Lung (tissue), 12 donors: Measurements from ENCODE around the gene SAFB. TPM values are rescaled to one million over a fixed set of nuclear protein-coding genes. Genes with fewer than 3 reads are reported as not detected.

Source experiments
- ATAC-seq: fragments of 200-7000 bp; cut with Tn5 transposase; one replicate; pipeline ENCODE4 v1.9.1; 2020; ENCODE audit warnings: moderate number of reproducible peaks; ENCODE audit not compliant: insufficient read depth, low FRiP score
- DNase-seq, 3 donors: peaks; one replicate each; pipeline ENCODE4 v3.0.0-alpha.2; 2013 to 2017
- H3K27ac ChIP-seq, 2 donors: one replicate each; pipeline ENCODE4 v1.5.1; 2013; ENCODE audit warnings: mild to moderate bottlenecking in 2 of 2, moderate library complexity in 2 of 2, control low read depth in 1 of 2, inconsistent platforms in 1 of 2, low read depth in 1 of 2, low read length in 1 of 2
- H3K27me3 ChIP-seq, 3 donors: one replicate each; pipeline ENCODE4 v1.5.1; 2013; ENCODE audit warnings: low read length in 2 of 3; ENCODE audit not compliant: control insufficient read depth in 3 of 3, insufficient read depth in 3 of 3
- H3K36me3 ChIP-seq, 4 donors: one replicate each; pipeline ENCODE4 v1.5.1; 2013; ENCODE audit warnings: low read length in 4 of 4, mild to moderate bottlenecking in 1 of 4, moderate library complexity in 1 of 4; ENCODE audit not compliant: control insufficient read depth in 4 of 4, insufficient read depth in 4 of 4
- H3K4me1 ChIP-seq, 5 donors: one replicate each; pipeline ENCODE4 v1.5.1; 2013; ENCODE audit warnings: low read length in 5 of 5, mild to moderate bottlenecking in 2 of 5, moderate library complexity in 1 of 5; ENCODE audit not compliant: control insufficient read depth in 5 of 5, insufficient read depth in 5 of 5
- H3K4me3 ChIP-seq: one replicate; pipeline ENCODE4 v1.5.1; 2013; ENCODE audit warnings: mild to moderate bottlenecking, control low read depth, moderate library complexity
- H3K9ac ChIP-seq, 2 donors: one replicate each; pipeline ENCODE4 v1.5.1; 2013; ENCODE audit warnings: low read length in 2 of 2, control low read depth in 1 of 2; ENCODE audit not compliant: insufficient read depth in 1 of 2
- H3K9me3 ChIP-seq, 4 donors: one replicate each; pipeline ENCODE4 v1.5.1; 2013; ENCODE audit warnings: low read length in 3 of 4, mild to moderate bottlenecking in 1 of 4, moderate library complexity in 1 of 4; ENCODE audit not compliant: control insufficient read depth in 4 of 4, insufficient read depth in 3 of 4
- WGBS, 2 donors: extraction: QIAGEN DNeasy Blood & Tissue Kit; methylation state at CpG; one replicate each; pipeline ENCODE4 v1.1.7; 2013; 5-methylcytosine and 5-hydroxymethylcytosine counted together
- polyA plus RNA-seq, 2 donors: library from polyadenylated mRNA; stranded (reverse); fragments of 200-250 nt; gene quantifications; one replicate each; pipeline ENCODE4 v1.2.1, GENCODE V29; 2013
- total RNA-seq, 2 donors: library from RNA; depleted of rRNA in 1 of 2; stranded (reverse); fragments of >200 nt in 1 of 2; gene quantifications; one replicate each; pipeline ENCODE4 v1.2.1, GENCODE V29; 2014 to 2021
- TF ChIP-seq, protein P1 (sequence below): IDR thresholded peaks from 2 replicates; pipeline ENCODE4 v1.5.1; 2012; ENCODE audit warnings: mild to moderate bottlenecking; ENCODE audit errors: control extremely low read depth, extremely low read depth
- donor health status: control.
- donor health status: control.
- donor health status: Bipolar disorder and iron deficiency.
- donor health status: healthy.
- donor health status: DM: yes; HTN: yes; CAD: no.

Gene SAFB
- total and polyA plus RNA-seq, 4 donors, result 59.5 to 130 (median 77.7) TPM

GRCh38 chr19:5664515-5664914 lies 41.6 kb downstream of the SAFB start:
- Histone ChIP-seq H3K4me3 (no peak overlapping the region), H3K4me1 (no peaks in the 10 kb centered on the region), H3K27me3 (no peaks in the 10 kb centered on the region), H3K27ac (no peak overlapping the region), H3K9ac (no peak overlapping the region), H3K36me3 (peaks cover 48 to 81% (median 57%) of the 10 kb centered on the region in 4 donors), H3K9me3 (no peaks in the 10 kb centered on the region)
- no peak for DNase-seq
- TF ChIP-seq, protein P1, sequence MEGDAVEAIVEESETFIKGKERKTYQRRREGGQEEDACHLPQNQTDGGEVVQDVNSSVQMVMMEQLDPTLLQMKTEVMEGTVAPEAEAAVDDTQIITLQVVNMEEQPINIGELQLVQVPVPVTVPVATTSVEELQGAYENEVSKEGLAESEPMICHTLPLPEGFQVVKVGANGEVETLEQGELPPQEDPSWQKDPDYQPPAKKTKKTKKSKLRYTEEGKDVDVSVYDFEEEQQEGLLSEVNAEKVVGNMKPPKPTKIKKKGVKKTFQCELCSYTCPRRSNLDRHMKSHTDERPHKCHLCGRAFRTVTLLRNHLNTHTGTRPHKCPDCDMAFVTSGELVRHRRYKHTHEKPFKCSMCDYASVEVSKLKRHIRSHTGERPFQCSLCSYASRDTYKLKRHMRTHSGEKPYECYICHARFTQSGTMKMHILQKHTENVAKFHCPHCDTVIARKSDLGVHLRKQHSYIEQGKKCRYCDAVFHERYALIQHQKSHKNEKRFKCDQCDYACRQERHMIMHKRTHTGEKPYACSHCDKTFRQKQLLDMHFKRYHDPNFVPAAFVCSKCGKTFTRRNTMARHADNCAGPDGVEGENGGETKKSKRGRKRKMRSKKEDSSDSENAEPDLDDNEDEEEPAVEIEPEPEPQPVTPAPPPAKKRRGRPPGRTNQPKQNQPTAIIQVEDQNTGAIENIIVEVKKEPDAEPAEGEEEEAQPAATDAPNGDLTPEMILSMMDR, result no peak
- no peak for ATAC-seq
- 91 to 100% methylated on average over 2 of the region's 2 CpGs for WGBS, 2 donors

DNA sequence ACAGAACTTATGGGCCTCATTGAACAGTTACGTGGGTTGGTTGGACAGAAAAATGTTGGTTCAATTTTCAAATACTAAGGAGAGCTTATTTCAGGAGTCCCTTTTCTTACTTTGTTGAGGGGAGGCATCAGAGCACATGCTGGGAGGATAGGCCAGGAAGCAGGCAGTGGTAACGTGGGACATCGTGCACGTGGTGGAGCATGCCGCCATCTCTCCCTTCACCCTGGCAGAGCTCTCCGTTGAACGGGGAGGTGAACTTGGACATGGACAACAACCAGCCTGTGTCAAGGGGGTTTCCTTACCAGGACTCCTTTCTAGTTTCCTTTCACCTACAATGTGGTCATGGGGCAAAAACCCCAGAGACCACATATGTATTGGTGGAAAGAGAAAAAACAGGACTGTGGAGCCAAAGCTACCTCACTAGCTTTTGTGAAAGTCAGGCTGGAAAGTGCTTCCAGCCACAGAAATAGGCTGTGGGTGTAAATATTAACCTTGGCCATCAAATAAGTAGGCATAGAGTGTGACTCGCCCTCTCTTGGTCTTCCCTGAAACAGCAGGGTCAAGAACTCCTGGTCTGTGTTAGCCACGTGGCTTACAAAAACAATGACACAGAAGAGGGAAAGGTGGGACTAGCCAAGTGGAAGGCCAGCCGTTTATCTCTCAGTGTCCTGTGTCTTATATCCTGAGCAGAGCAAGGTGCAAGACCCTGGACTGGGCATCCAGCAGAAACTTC lies 43.1 kb downstream of the SAFB start:
- TF ChIP-seq, protein P1, result no peak
- H3K9ac ChIP-seq, result no peak overlapping the region
- no peaks in the 10 kb centered on the region for H3K4me1 ChIP-seq
- no peak overlapping the region for H3K4me3 ChIP-seq
- H3K27ac ChIP-seq, result no peak overlapping the region
- ATAC-seq (no peak), DNase-seq (no peak)
- no peaks in the 10 kb centered on the region for H3K9me3 ChIP-seq
- H3K27me3 ChIP-seq, result no peaks in the 10 kb centered on the region
- 82 to 85% methylated on average over 10 of the region's 10 CpGs for WGBS, 2 donors
- peaks cover 44 to 77% (median 49%) of the 10 kb centered on the region in 4 donors for H3K36me3 ChIP-seq

DNA sequence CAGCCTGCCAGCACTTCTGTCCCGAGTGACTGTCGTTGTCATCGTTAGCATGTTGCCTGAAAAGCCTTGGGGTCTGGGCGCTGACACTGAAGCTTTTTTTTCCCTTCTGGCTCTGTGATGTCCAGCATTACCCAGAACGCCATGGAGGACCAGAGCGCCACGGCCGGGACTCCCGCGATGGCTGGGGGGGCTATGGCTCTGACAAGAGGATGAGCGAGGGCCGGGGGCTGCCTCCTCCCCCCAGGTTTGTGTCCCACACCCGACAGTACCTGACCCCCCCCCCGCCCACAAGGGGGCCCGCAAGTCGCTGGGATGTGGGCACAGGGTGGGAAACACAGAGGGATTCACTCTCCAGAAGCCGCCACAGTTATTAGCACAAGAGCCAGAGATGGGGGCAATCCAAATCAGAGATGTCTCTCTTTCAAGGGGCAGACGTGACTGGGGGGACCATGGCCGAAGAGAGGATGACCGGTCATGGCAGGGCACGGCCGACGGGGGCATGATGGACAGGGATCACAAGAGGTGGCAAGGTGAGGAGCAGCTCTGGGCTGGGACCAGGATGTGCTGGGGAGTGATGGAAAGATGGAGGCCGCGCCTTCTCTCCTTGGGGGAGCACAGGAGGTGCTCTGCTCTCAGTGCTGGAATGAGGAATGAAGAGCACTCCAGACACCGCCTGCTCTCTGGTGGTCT lies 44.2 kb downstream of the SAFB start:
- DNase-seq (no peak), ATAC-seq (no peak)
- H3K27me3 ChIP-seq, result no peaks in the 10 kb centered on the region
- no peak overlapping the region for H3K27ac ChIP-seq
- H3K9ac ChIP-seq, result no peak overlapping the region
- H3K4me3 ChIP-seq, result no peak overlapping the region
- no peaks in the 10 kb centered on the region for H3K4me1 ChIP-seq
- WGBS, 2 donors, result 93% methylated on average over 26 of the region's 26 CpGs
- H3K9me3 ChIP-seq, result no peaks in the 10 kb centered on the region
- peaks cover 41 to 72% (median 46%) of the 10 kb centered on the region in 4 donors for H3K36me3 ChIP-seq
- TF ChIP-seq, protein P1, result no peak
